GM13976 (cell line): Measurements from ENCODE around the gene DNASE2.
A peak's percentile ranks its signal among the peaks of the same experiment; 100 is the strongest.

Source experiments
- DNase-seq: peaks from one replicate; pipeline ENCODE4 v3.0.0; 2012; ENCODE audit warnings: low spot score
- CTCF ChIP-seq: IDR thresholded peaks from 2 replicates; pipeline ENCODE4 v1.5.1; 2012; ENCODE audit warnings: borderline replicate concordance, mild to moderate bottlenecking; ENCODE audit not compliant: insufficient read depth; ENCODE audit errors: extremely low read depth, missing control alignments, control extremely low read depth
- in situ Hi-C: fragments of 300-500 bp; cut with MboI; formaldehyde crosslinking; loops from one replicate; pipeline ENCODE4 v1.12.0; 2022; ENCODE audit warnings: low sequenced_read_pairs, mixed read lengths, inconsistent platforms; ENCODE audit not compliant: unreplicated experiment

The DNASE2 gene

GRCh38 chr19:12868540-12869112 lies 12.6 kb downstream of the DNASE2 start:
- peak; percentile 62 for DNase-seq
- no peak for TF ChIP-seq CTCF
- in situ Hi-C loops: no loop called here

GRCh38 chr19:12867120-12868099 lies 13.8 kb downstream of the DNASE2 start:
- in situ Hi-C loops: no loop called here
- no peak for TF ChIP-seq CTCF
- DNase-seq: peak; percentile 97

- DNase-seq: no peak
- in situ Hi-C loops: no loop called here
- TF ChIP-seq CTCF: no peak
Measured at GRCh38 chr19:12866416-12867119, 14.7 kb downstream of the DNASE2 start.

- no peak for DNase-seq
- TF ChIP-seq CTCF: no peak
- in situ Hi-C loops: no loop called here
Measured at GRCh38 chr19:12865746-12866415, 15.4 kb downstream of the DNASE2 start.

- in situ Hi-C loops: no loop called here
- DNase-seq: no peak
- TF ChIP-seq CTCF: no peak
Measured at GRCh38 chr19:12864721-12865715, 16.2 kb downstream of the DNASE2 start.
